ENCODE results near the gene ARHGAP15.

DNA sequence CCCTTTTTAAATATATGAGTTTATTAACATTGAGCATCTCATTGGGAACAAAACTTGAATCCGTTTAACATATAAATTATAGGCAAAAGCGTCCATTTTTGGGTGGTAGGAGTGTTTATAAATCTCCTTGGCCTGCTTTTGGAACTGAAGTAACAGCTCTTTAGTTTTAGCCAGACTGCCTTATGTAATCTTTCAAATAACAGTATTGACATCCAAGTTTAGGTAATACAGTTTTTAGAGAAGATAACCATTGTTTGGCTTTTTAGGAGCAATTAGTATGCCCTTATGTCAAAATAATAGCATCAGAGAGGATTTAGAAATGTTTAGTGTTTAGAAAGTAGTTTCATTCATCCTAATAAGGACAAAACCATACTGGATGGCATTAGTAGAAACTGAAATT lies 361.9 kb downstream of the ARHGAP15 start:
- TF ChIP-seq, protein P1, sequence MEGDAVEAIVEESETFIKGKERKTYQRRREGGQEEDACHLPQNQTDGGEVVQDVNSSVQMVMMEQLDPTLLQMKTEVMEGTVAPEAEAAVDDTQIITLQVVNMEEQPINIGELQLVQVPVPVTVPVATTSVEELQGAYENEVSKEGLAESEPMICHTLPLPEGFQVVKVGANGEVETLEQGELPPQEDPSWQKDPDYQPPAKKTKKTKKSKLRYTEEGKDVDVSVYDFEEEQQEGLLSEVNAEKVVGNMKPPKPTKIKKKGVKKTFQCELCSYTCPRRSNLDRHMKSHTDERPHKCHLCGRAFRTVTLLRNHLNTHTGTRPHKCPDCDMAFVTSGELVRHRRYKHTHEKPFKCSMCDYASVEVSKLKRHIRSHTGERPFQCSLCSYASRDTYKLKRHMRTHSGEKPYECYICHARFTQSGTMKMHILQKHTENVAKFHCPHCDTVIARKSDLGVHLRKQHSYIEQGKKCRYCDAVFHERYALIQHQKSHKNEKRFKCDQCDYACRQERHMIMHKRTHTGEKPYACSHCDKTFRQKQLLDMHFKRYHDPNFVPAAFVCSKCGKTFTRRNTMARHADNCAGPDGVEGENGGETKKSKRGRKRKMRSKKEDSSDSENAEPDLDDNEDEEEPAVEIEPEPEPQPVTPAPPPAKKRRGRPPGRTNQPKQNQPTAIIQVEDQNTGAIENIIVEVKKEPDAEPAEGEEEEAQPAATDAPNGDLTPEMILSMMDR (conservative IDR thresholded peaks at IDR 0.05 in 1 of 2, IDR thresholded peaks at IDR 0.05 in 1 of 2; ENCODE audit: low read depth in 1 of 2, low read length in 2 of 2) = no peak
- no peak for TF ChIP-seq EZH2 (IDR thresholded peaks at IDR 0.05; ENCODE audit: low read length, missing control alignments)

Measured in fibroblast of lung (primary cell).